H1 (cell line): Measurements from ENCODE around the gene ADGRG2. TPM values are rescaled to one million over a fixed set of nuclear protein-coding genes. Genes with fewer than 3 reads are reported as not detected.
A peak's percentile ranks its signal among the peaks of the same experiment; 100 is the strongest.

Source experiments
- CTCF ChIA-PET: fragments of 300-600 bp; sonication (Branson Sonifier 250); formaldehyde crosslinking; loops from one replicate; lab custom pipeline; 2021; ENCODE audit not compliant: partially characterized antibody; lab: Charles Lee
- POLR2A ChIA-PET: fragments of 300-600 bp; sonication (Branson Sonifier 250); formaldehyde crosslinking; loops from one replicate; lab custom pipeline; 2021; ENCODE audit warnings: inconsistent platforms; ENCODE audit not compliant: partially characterized antibody; lab: Charles Lee
- DNase-seq, 2 experiments: peaks; one replicate each; pipeline versions ENCODE4 v3.0.0 to v3.0.0-alpha.2; 2010 to 2022; ENCODE audit warnings: low spot score in 2 of 2, low read depth in 1 of 2, mixed read lengths in 1 of 2
- FAIRE-seq: peaks from 2 replicates; lab custom pipeline; 2011; peaks lifted over from hg19 to GRCh38; lab: Jason Lieb, UNC
- H2AFZ ChIP-seq: 2 replicates; pipeline ENCODE4 v1.8.1; 2012; ENCODE audit warnings: low read length, inconsistent platforms
- H2AK5ac ChIP-seq: 2 replicates; pipeline ENCODE4 v1.6.1; 2013; ENCODE audit warnings: low read depth, low read length
- H2BK120ac ChIP-seq: replicated peaks from 2 replicates; pipeline ENCODE3; 2013; ENCODE audit warnings: low read depth, low read length, inconsistent platforms
- H2BK12ac ChIP-seq: 2 replicates; pipeline ENCODE4 v1.6.1; 2013; ENCODE audit warnings: low read depth, low read length
- H2BK15ac ChIP-seq: 2 replicates; pipeline ENCODE4 v1.6.1; 2013; ENCODE audit warnings: low read length
- H2BK20ac ChIP-seq: 2 replicates; pipeline ENCODE4 v1.6.1; 2013; ENCODE audit warnings: low read length
- H2BK5ac ChIP-seq: 2 replicates; pipeline ENCODE4 v1.6.1; 2013; ENCODE audit warnings: low read depth, low read length
- H3K14ac ChIP-seq: 2 replicates; pipeline ENCODE4 v1.6.1; 2013; ENCODE audit warnings: inconsistent platforms; ENCODE audit not compliant: insufficient read length
- H3K18ac ChIP-seq: 2 replicates; pipeline ENCODE4 v1.6.1; 2013; ENCODE audit warnings: low read length; ENCODE audit errors: extremely low read depth
- H3K23ac ChIP-seq: 2 replicates; pipeline ENCODE4 v1.6.1; 2013; ENCODE audit warnings: inconsistent platforms; ENCODE audit not compliant: insufficient read length
- H3K23me2 ChIP-seq: 2 replicates; pipeline ENCODE4 v1.6.1; 2013; ENCODE audit warnings: low read depth, low read length
- H3K27ac ChIP-seq: 2 replicates; pipeline ENCODE4 v1.6.1; 2011; ENCODE audit warnings: low read depth, low read length, inconsistent platforms
- H3K27me3 ChIP-seq, 4 experiments: replicated peaks in 1 of 4; 1 replicate in 1 of 4; 2 replicates in 3 of 4; pipeline versions ENCODE4 v1.6.1 to v1.8.1; 2011 to 2013; ENCODE audit warnings: low read length in 3 of 4, mild to moderate bottlenecking in 3 of 4, inconsistent platforms in 2 of 4, mixed read lengths in 2 of 4, moderate library complexity in 1 of 4; ENCODE audit not compliant: control insufficient read depth in 3 of 4, insufficient read depth in 3 of 4; ENCODE audit errors: extremely low read depth in 1 of 4
- H3K36me3 ChIP-seq, 4 experiments: 2 replicates each; pipeline versions ENCODE4 v1.6.1 to v1.8.1; 2011 to 2013; ENCODE audit warnings: mild to moderate bottlenecking in 4 of 4, low read length in 3 of 4, moderate library complexity in 2 of 4, control low read depth in 1 of 4, inconsistent platforms in 1 of 4; ENCODE audit not compliant: insufficient read depth in 4 of 4, control insufficient read depth in 2 of 4
- H3K4ac ChIP-seq: replicated peaks from 2 replicates; pipeline ENCODE3; 2013; ENCODE audit warnings: low read length, low read depth, mixed read lengths, inconsistent platforms; ENCODE audit not compliant: insufficient read length
- H3K4me1 ChIP-seq, 4 experiments: replicated peaks in 1 of 4; 1 replicate in 1 of 4; 2 replicates in 3 of 4; pipeline versions ENCODE4 v1.6.1 to v1.8.1; 2011 to 2013; ENCODE audit warnings: low read length in 3 of 4, inconsistent platforms in 2 of 4, mixed read lengths in 1 of 4; ENCODE audit not compliant: insufficient read depth in 4 of 4, control insufficient read depth in 3 of 4
- H3K4me2 ChIP-seq, 2 experiments: 2 replicates each; pipeline versions ENCODE4 v1.6.1 to v1.8.1; 2011 to 2013; ENCODE audit warnings: low read depth in 2 of 2, low read length in 2 of 2, control low read depth in 1 of 2, inconsistent platforms in 1 of 2, mild to moderate bottlenecking in 1 of 2; ENCODE audit not compliant: insufficient read depth in 1 of 2
- H3K4me3 ChIP-seq, 4 experiments: fragments of 200-600, 300-600 bp in 1 of 4; sonication (generic), shearing (Covaris generic), sonication (Bioruptor Twin) in 1 of 4; 2 replicates each; pipeline versions ENCODE4 v1.5.1 to v1.8.1; 2011 to 2016; ENCODE audit warnings: low read length in 4 of 4, low read depth in 3 of 4, control low read depth in 2 of 4, inconsistent platforms in 2 of 4, mild to moderate bottlenecking in 2 of 4, mixed read lengths in 1 of 4, moderate library complexity in 1 of 4; ENCODE audit not compliant: insufficient read depth in 2 of 4; ENCODE audit errors: extremely low read depth in 1 of 4
- H3K56ac ChIP-seq: replicated peaks from 2 replicates; pipeline ENCODE3; 2013; ENCODE audit warnings: low read depth, mild to moderate bottlenecking, mixed read lengths, low read length, inconsistent platforms; ENCODE audit not compliant: insufficient read length
- H3K79me1 ChIP-seq: 2 replicates; pipeline ENCODE4 v1.6.1; 2013; ENCODE audit warnings: low read depth, low read length, control low read depth
- H3K79me2 ChIP-seq, 2 experiments: 2 replicates each; pipeline versions ENCODE4 v1.6.1 to v1.8.1; 2012 to 2013; ENCODE audit warnings: low read length in 2 of 2, mild to moderate bottlenecking in 2 of 2, inconsistent platforms in 1 of 2; ENCODE audit not compliant: insufficient read depth in 2 of 2, control insufficient read depth in 1 of 2
- H3K9ac ChIP-seq, 4 experiments: replicated peaks in 1 of 4; 1 replicate in 1 of 4; 2 replicates in 3 of 4; pipeline versions ENCODE4 v1.6.1 to v1.8.1; 2011 to 2013; ENCODE audit warnings: low read depth in 3 of 4, low read length in 3 of 4, control low read depth in 2 of 4, mild to moderate bottlenecking in 2 of 4, moderate library complexity in 2 of 4, inconsistent platforms in 1 of 4; ENCODE audit errors: extremely low read depth in 1 of 4
- H3K9me3 ChIP-seq, 2 experiments: 2 replicates each; pipeline versions ENCODE4 v1.6.1 to v1.8.1; 2012 to 2013; ENCODE audit warnings: mild to moderate bottlenecking in 2 of 2, moderate library complexity in 2 of 2, control low read depth in 1 of 2, inconsistent platforms in 1 of 2, low read depth in 1 of 2, low read length in 1 of 2, mixed read lengths in 1 of 2; ENCODE audit not compliant: insufficient read depth in 2 of 2
- H4K20me1 ChIP-seq, 2 experiments: replicated peaks in 1 of 2; 2 replicates each; pipeline versions ENCODE3 to v1.8.1; 2011 to 2013; ENCODE audit warnings: inconsistent platforms in 2 of 2, low read length in 2 of 2, mild to moderate bottlenecking in 1 of 2; ENCODE audit not compliant: insufficient read depth in 2 of 2, control insufficient read depth in 1 of 2
- H4K5ac ChIP-seq: 2 replicates; pipeline ENCODE4 v1.6.1; 2013; ENCODE audit warnings: low read length, low read depth, mixed read lengths, inconsistent platforms; ENCODE audit not compliant: insufficient read length
- H4K8ac ChIP-seq: 2 replicates; pipeline ENCODE4 v1.8.0; 2013; ENCODE audit warnings: mild to moderate bottlenecking, moderate library complexity, low read length, inconsistent platforms; ENCODE audit not compliant: insufficient read depth; ENCODE audit errors: extremely low read depth
- H4K91ac ChIP-seq: replicated peaks from 2 replicates; pipeline ENCODE3; 2013; ENCODE audit warnings: low read length, mixed read lengths, inconsistent platforms; ENCODE audit not compliant: insufficient read length
- CTCF ChIP-seq, 3 experiments: IDR thresholded peaks; 1 replicate in 2 of 3; 2 replicates in 1 of 3; pipeline versions ENCODE4 v1.5.1 to v1.6.1; 2011; ENCODE audit warnings: low read length in 3 of 3, mild to moderate bottlenecking in 3 of 3, inconsistent platforms in 2 of 3, low read depth in 1 of 3, moderate library complexity in 1 of 3; ENCODE audit not compliant: insufficient read depth in 1 of 3; ENCODE audit errors: control extremely low read depth in 1 of 3
- RAD21 ChIP-seq, 2 experiments: IDR thresholded peaks in 1 of 2; conservative IDR thresholded peaks in 1 of 2; 2 replicates each; pipeline ENCODE4 v1.6.1; 2011; ENCODE audit warnings: low read depth in 2 of 2, low read length in 2 of 2, improper control_type of control experiment in 1 of 2, inconsistent platforms in 1 of 2, mild to moderate bottlenecking in 1 of 2, moderate library complexity in 1 of 2
- RFX5 ChIP-seq: IDR thresholded peaks from 2 replicates; pipeline ENCODE4 v1.6.1; 2011; ENCODE audit warnings: low read depth, low read length, improper control_type of control experiment, borderline replicate concordance
- WGBS, 2 experiments: shearing (Covaris generic) in 1 of 2; methylation state at CpG; one replicate each; pipeline versions ENCODE4 v1.1.6 to v1.1.7; 2013 to 2015; ENCODE audit warnings: low lambda C conversion rate in 2 of 2, mixed read lengths in 2 of 2, inconsistent platforms in 1 of 2, low coverage in 1 of 2, missing lambda C conversion rate in 1 of 2; ENCODE audit not compliant: insufficient replicate concordance in 2 of 2, insufficient coverage in 1 of 2, insufficient read length in 1 of 2; ENCODE audit errors: extremely low coverage in 1 of 2, missing lambda C conversion rate in 1 of 2; 5-methylcytosine and 5-hydroxymethylcytosine counted together
- polyA plus RNA-seq, 7 experiments: library from polyadenylated mRNA; depleted of rRNA in 3 of 7; stranded (reverse) in 5 of 7; unstranded in 2 of 7; fragments of >200 nt in 5 of 7; fragments of 200-250 nt in 2 of 7; gene quantifications; 1 replicate in 5 of 7; 2 replicates in 1 of 7; 4 replicates in 1 of 7; pipeline versions ENCODE4 v1.2.1 to v1.2.3, GENCODE V29; 2011 to 2013; ENCODE audit warnings: missing spikeins in 2 of 7, mixed read lengths in 2 of 7
- total RNA-seq: library from RNA; stranded (reverse); fragmentation: NEBNext Ultra II Directional; extraction: Animal tissue kit (Norgen Biotek cat#: 25700); gene quantifications from 2 replicates; pipeline ENCODE4 v1.2.1, GENCODE V29; 2021

The ADGRG2 gene
- total and polyA plus RNA-seq, 2 of the 8 experiments (the other 6 are each of a cell fraction or from before 2014, with no cell fraction given), result 8.9 to 13.3 TPM

GRCh38 chrX:18951032-18951431 lies 171.2 kb downstream of the ADGRG2 start:
- peaks cover 0 to 6% (median 0%) of the 10 kb centered on the region in 4 experiments; a peak in 3 of 8 replicates for H3K36me3 ChIP-seq
- DNase-seq, result no peak
- TF ChIP-seq CTCF (IDR thresholded peaks at IDR 0.05; ENCODE audit: control extremely low read depth in 1 of 3, insufficient read depth in 1 of 3, low read depth in 1 of 3, low read length in 3 of 3) (peak; percentile 32 to 63 (median 38)), RFX5 (no peak), RAD21 (IDR thresholded peaks at IDR 0.05 in 1 of 2, conservative IDR thresholded peaks at IDR 0.05 in 1 of 2; ENCODE audit: low read depth in 2 of 2, low read length in 2 of 2) (peak; percentile 44 to 50)
- H3K79me1 ChIP-seq, result no peaks in the 10 kb centered on the region
- no peak overlapping the region for H2BK20ac ChIP-seq
- no peak overlapping the region for H3K56ac ChIP-seq
- H2BK15ac ChIP-seq, result no peak overlapping the region
- no peak for FAIRE-seq
- H3K27me3 ChIP-seq, result no peaks in the 10 kb centered on the region
- H3K9ac ChIP-seq, result no peak overlapping the region
- H4K91ac ChIP-seq, result no peak overlapping the region
- ChIA-PET CTCF (interaction anchor here (0.8 to 1.4 kb wide), 4 partner anchors 9 to 34 kb away, joined by 3 to 4 read pairs (median 4); no protein-coding TSS in a partner anchor), POLR2A (no interaction called here)
- H3K4ac ChIP-seq, result no peak overlapping the region
- no peak overlapping the region for H3K14ac ChIP-seq
- H4K5ac ChIP-seq, result no peak overlapping the region
- H2AFZ ChIP-seq, result no peak overlapping the region
- H3K4me3 ChIP-seq, result no peak overlapping the region
- no peak overlapping the region for H3K23ac ChIP-seq
- no peaks in the 10 kb centered on the region; the same call in 1 of the 2 replicates for H3K23me2 ChIP-seq
- H3K4me1 ChIP-seq, result no peaks in the 10 kb centered on the region
- H3K79me2 ChIP-seq, result no peaks in the 10 kb centered on the region
- no peak overlapping the region for H3K27ac ChIP-seq
- H2BK12ac ChIP-seq, result no peak overlapping the region
- WGBS, 2 experiments, result 84% methylated on average over 6 of the region's 10 CpGs; no CpG with 5 or more reads in 1 of the 2 experiments
- no peaks in the 10 kb centered on the region for H3K9me3 ChIP-seq
- H3K4me2 ChIP-seq, result no peak overlapping the region
- no peak overlapping the region for H2BK5ac ChIP-seq
- no peak overlapping the region for H4K8ac ChIP-seq
- no peaks in the 10 kb centered on the region for H4K20me1 ChIP-seq
- H3K18ac ChIP-seq, result no peak overlapping the region
- H2AK5ac ChIP-seq, result no peak overlapping the region
- no peak overlapping the region for H2BK120ac ChIP-seq
